Uterus (tissue), 4 donors: ENCODE data around the gene TRAPPC12. TPM values are rescaled to one million over a fixed set of nuclear protein-coding genes. Genes with fewer than 3 reads are reported as not detected.

ENCODE experiments used
- DNase-seq, 2 donors: peaks; one replicate each; pipeline ENCODE4 v3.0.0-alpha.2; 2019 to 2020
- H3K27ac ChIP-seq, 2 donors: fragments of 200-600 bp; sonication (generic); 1 replicate in 1 of 2; 2 replicates in 1 of 2; pipeline ENCODE4 v1.5.1; 2016 to 2018
- H3K27me3 ChIP-seq, 2 donors: fragments of 200-600 bp; sonication (generic); one replicate each; pipeline ENCODE4 v1.5.1; 2018 to 2019; ENCODE audit warnings: control low read depth in 1 of 2
- H3K36me3 ChIP-seq, 2 donors: fragments of 200-600 bp; sonication (generic); one replicate each; pipeline ENCODE4 v1.5.1; 2019; ENCODE audit warnings: control low read depth in 1 of 2
- H3K4me1 ChIP-seq, 2 donors: fragments of 200-600 bp; sonication (generic); one replicate each; pipeline ENCODE4 v1.5.1; 2018 to 2019; ENCODE audit warnings: control low read depth in 1 of 2
- H3K4me3 ChIP-seq, 2 donors: fragments of 200-600 bp; sonication (generic); 1 replicate in 1 of 2; 2 replicates in 1 of 2; pipeline ENCODE4 v1.5.1; 2018 to 2019; ENCODE audit warnings: mild to moderate bottlenecking in 1 of 2
- H3K9me3 ChIP-seq, 2 donors: fragments of 200-600 bp; sonication (generic); one replicate each; pipeline ENCODE4 v1.5.1; 2019; ENCODE audit warnings: control low read depth in 1 of 2
- POLR2A ChIP-seq, 2 donors: fragments of 450-650 bp; IDR thresholded peaks; one replicate each; pipeline ENCODE4 v1.6.1; 2016; ENCODE audit warnings: antibody characterized with exemption in 2 of 2, mild to moderate bottlenecking in 1 of 2, moderate library complexity in 1 of 2
- intact Hi-C: fragments of 100-400 bp; cut with DNase I; formaldehyde crosslinking; loops from one replicate; pipeline ENCODE4 v1.15.1; 2023; ENCODE audit warnings: low total_unique reads
- total RNA-seq, 4 donors: library from RNA; depleted of rRNA in 3 of 4; stranded (reverse); fragments of >200 nt in 3 of 4; gene quantifications; one replicate each; pipeline versions ENCODE4 v1.1.0 to v1.2.4, GENCODE V29; 2014 to 2023
- TF ChIP-seq, protein P1 (sequence below), 4 experiments: fragments of 200-600 bp in 2 of 4; fragments of 450-650 bp in 2 of 4; sonication (generic) in 2 of 4; IDR thresholded peaks; one replicate each; pipeline ENCODE4 v1.5.1; 2016 to 2019; ENCODE audit warnings: antibody characterized with exemption in 4 of 4, mild to moderate bottlenecking in 2 of 4, moderate library complexity in 1 of 4
- donor health status: DM: yes; HTN: yes; CAD: no.

The TRAPPC12 gene
- total RNA-seq, 4 donors from 2014 or later: 15.6 to 149 (median 66.5) TPM

DNA sequence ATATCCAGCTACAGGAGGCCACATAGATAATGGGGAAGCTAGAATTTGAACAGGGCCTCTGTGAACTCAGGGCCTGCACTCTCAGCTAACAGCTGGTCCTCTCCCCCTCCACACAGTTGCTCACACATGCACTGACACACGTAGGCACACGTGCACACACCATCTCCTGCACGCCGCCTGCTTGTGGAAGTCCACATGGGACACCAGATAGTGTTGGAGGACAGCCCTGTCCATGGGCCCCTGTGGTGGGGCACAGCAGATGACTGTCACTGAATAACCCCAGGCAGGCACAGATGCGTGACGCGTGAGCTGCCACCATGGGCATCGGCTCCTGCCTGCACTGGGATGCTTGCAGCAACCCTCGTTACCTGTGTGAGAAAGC is 87.0 kb downstream of the TRAPPC12 start:
- Histone ChIP-seq H3K4me3 (no peak overlapping the region), H3K9me3 (no peaks in the 10 kb centered on the region), H3K27me3 (no peaks in the 10 kb centered on the region), H3K36me3 (no peaks in the 10 kb centered on the region), H3K27ac (peak overlapping the region in 1 of 2 donors; percentile 61), H3K4me1 (peaks cover 7 to 8% of the 10 kb centered on the region in 2 donors)
- TF ChIP-seq POLR2A (IDR thresholded peaks at IDR 0.05): no peak
- TF ChIP-seq, protein P1, sequence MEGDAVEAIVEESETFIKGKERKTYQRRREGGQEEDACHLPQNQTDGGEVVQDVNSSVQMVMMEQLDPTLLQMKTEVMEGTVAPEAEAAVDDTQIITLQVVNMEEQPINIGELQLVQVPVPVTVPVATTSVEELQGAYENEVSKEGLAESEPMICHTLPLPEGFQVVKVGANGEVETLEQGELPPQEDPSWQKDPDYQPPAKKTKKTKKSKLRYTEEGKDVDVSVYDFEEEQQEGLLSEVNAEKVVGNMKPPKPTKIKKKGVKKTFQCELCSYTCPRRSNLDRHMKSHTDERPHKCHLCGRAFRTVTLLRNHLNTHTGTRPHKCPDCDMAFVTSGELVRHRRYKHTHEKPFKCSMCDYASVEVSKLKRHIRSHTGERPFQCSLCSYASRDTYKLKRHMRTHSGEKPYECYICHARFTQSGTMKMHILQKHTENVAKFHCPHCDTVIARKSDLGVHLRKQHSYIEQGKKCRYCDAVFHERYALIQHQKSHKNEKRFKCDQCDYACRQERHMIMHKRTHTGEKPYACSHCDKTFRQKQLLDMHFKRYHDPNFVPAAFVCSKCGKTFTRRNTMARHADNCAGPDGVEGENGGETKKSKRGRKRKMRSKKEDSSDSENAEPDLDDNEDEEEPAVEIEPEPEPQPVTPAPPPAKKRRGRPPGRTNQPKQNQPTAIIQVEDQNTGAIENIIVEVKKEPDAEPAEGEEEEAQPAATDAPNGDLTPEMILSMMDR (IDR thresholded peaks at IDR 0.05): no peak
- intact Hi-C loops: no loop called here
- no peak for DNase-seq

DNA sequence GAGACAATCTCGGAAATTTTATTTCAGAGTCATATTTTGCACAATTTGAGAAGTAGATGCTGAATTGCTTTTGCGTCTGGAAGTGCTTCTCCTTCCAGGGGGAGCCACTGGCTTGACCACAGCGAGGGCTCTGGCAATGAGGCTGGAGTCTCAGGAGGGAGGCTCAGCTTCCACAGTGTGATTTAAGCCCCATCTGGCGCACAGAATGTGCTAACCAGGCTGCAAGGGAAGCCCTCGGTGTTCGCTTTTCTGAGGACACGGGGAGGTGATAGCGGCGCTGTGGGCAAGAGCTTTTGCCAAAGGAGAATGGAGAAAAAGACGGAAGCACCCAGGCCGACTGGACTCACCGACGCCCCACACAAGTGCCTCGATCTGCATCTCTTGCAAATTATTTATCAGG is 87.5 kb downstream of the TRAPPC12 start:
- H3K4me3 ChIP-seq: no peak overlapping the region
- no peak for TF ChIP-seq POLR2A (IDR thresholded peaks at IDR 0.05)
- TF ChIP-seq, protein P1 (IDR thresholded peaks at IDR 0.05): no peak
- H3K9me3 ChIP-seq: no peaks in the 10 kb centered on the region
- intact Hi-C loops: no loop called here
- H3K36me3 ChIP-seq: no peaks in the 10 kb centered on the region
- no peak overlapping the region for H3K27ac ChIP-seq
- no peak for DNase-seq
- no peaks in the 10 kb centered on the region for H3K27me3 ChIP-seq
- peaks cover 7 to 8% of the 10 kb centered on the region in 2 donors for H3K4me1 ChIP-seq

DNA sequence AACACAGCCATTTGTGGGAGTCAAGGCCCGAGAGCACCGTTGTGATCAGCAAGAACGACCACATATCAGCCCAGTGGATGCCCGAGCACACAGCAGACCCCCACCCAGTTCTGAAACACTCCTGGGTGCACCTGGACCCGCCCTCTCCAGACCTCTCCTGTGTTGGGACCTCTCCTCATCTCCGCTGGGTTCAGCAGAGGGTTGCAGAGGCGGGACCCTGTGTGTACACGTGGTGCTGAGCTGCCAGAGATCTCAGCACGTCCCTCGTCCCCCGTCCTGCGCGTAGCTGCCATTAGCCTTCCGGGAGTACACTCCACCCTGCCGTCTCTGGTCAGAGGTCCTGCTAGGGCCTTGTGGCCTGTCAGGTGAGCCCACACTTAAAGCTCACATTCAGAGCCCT is 88.2 kb downstream of the TRAPPC12 start:
- intact Hi-C loops: no loop called here
- H3K4me3 ChIP-seq: no peak overlapping the region
- peak overlapping the region in 1 of 2 donors; percentile 14 for H3K27ac ChIP-seq
- DNase-seq: no peak
- no peaks in the 10 kb centered on the region for H3K27me3 ChIP-seq
- no peaks in the 10 kb centered on the region for H3K36me3 ChIP-seq
- no peaks in the 10 kb centered on the region for H3K9me3 ChIP-seq
- TF ChIP-seq POLR2A (IDR thresholded peaks at IDR 0.05): no peak
- TF ChIP-seq, protein P1 (IDR thresholded peaks at IDR 0.05): no peak
- peaks cover 7 to 8% of the 10 kb centered on the region in 2 donors for H3K4me1 ChIP-seq

DNA sequence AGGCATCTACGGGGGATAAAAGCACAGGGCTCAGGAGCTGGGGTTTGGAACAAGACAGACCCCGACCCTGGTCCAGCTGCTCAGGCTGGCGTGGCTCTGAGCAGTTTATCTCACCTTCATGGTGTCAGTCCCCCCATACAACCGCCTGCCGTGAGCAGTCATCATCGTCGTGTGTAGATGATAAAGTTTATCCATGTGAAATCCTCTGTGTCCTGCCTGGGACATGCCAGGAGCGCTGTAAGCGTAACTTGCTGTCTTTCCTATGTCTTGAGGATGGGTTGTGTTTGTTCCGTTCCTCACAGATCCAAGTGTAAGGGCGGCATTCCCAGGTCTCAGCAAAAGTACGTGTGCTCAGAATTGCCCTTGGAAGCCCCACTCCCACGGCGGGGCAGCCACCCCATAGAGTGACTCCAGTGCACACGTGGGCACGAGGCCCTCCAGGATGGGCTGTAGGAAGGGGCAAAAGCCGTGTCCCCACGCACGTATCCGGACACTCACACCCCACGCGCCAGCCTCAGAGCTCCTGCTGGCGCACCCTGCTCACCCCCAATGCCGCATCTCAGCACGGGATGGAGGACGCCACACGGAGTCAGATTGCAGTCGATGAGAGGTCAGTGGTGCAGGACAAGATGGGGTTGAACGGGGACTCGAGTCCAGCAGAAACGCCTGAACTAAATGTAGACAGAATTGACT is 88.9 kb downstream of the TRAPPC12 start:
- DNase-seq: no peak
- no peak for TF ChIP-seq POLR2A (IDR thresholded peaks at IDR 0.05)
- TF ChIP-seq, protein P1 (IDR thresholded peaks at IDR 0.05): no peak
- no peaks in the 10 kb centered on the region for H3K9me3 ChIP-seq
- H3K27me3 ChIP-seq: no peaks in the 10 kb centered on the region
- no peaks in the 10 kb centered on the region for H3K36me3 ChIP-seq
- intact Hi-C loops: no loop called here
- H3K27ac ChIP-seq: peak overlapping the region; percentile 83 to 89
- no peak overlapping the region for H3K4me3 ChIP-seq
- peaks cover 7 to 8% of the 10 kb centered on the region in 2 donors for H3K4me1 ChIP-seq

DNA sequence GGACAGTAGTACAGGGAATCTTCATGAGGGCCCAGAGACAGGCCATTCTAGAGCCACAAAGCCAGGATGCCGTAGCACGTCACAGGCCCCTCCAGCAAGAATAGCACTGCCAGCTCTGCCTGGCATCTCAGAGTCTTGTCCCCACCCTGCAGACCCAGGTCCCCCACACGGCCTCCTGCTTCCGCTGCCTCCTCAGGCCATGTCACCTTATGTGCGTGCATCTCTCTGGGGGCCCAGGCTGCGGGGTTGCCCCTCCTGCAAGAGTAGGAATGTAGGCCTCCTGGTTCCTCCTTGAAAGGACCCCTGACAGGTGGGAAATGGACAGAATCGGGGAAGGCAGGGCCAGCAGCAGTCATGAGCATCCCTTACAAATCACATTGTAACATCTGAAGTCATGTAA is 90.0 kb downstream of the TRAPPC12 start:
- H3K9me3 ChIP-seq: no peaks in the 10 kb centered on the region
- intact Hi-C loops: no loop called here
- peaks cover 7 to 8% of the 10 kb centered on the region in 2 donors for H3K4me1 ChIP-seq
- no peak overlapping the region for H3K4me3 ChIP-seq
- H3K27me3 ChIP-seq: no peaks in the 10 kb centered on the region
- H3K27ac ChIP-seq: peak overlapping the region; percentile 83 to 89
- no peak for TF ChIP-seq POLR2A (IDR thresholded peaks at IDR 0.05)
- TF ChIP-seq, protein P1 (IDR thresholded peaks at IDR 0.05): no peak
- DNase-seq: no peak
- H3K36me3 ChIP-seq: no peaks in the 10 kb centered on the region
